Natural killer cell (primary cell): ENCODE measurements around the gene MOV10L1. TPM values are rescaled to one million over a fixed set of nuclear protein-coding genes. Genes with fewer than 3 reads are reported as not detected.

Experiments used
- ATAC-seq, 3 donors: fragments of 150-1000 bp in 2 of 3; fragments of 200-7000 bp in 1 of 3; cut with Tn5 transposase; 1 replicate in 1 of 3; 2 replicates in 2 of 3; pipeline ENCODE4 v1.10.0; 2021; ENCODE audit warnings: mild to moderate bottlenecking in 2 of 3, moderate library complexity in 2 of 3
- DNase-seq, 2 donors: peaks; one replicate each; pipeline versions ENCODE4 v3.0.0 to v3.0.0-alpha.2; 2013 to 2021; ENCODE audit warnings: mixed read lengths in 1 of 2
- H3K27ac ChIP-seq: one replicate; pipeline ENCODE4 v1.5.1; 2013; ENCODE audit warnings: mild to moderate bottlenecking, low read length
- H3K27me3 ChIP-seq: one replicate; pipeline ENCODE4 v1.6.1; 2013; ENCODE audit warnings: low read length; ENCODE audit not compliant: control insufficient read depth, insufficient read depth
- H3K36me3 ChIP-seq: one replicate; pipeline ENCODE4 v1.6.1; 2013; ENCODE audit warnings: low read length; ENCODE audit not compliant: control insufficient read depth, insufficient read depth
- H3K4me1 ChIP-seq: one replicate; pipeline ENCODE4 v1.6.1; 2013; ENCODE audit warnings: low read length; ENCODE audit not compliant: control insufficient read depth, insufficient read depth
- H3K4me3 ChIP-seq: one replicate; pipeline ENCODE4 v1.5.1; 2013; ENCODE audit warnings: low read length
- H3K9me3 ChIP-seq: one replicate; pipeline ENCODE4 v1.6.1; 2013; ENCODE audit warnings: low read length; ENCODE audit not compliant: control insufficient read depth, insufficient read depth
- H3K27ac Mint-ChIP-seq, 2 donors: one replicate each; pipeline ENCODE4 v1.8.0; 2022; ENCODE audit warnings: mild to moderate bottlenecking in 2 of 2, mixed read lengths in 2 of 2, moderate library complexity in 1 of 2
- H3K27me3 Mint-ChIP-seq, 2 donors: one replicate each; pipeline ENCODE4 v1.8.0; 2022; ENCODE audit warnings: low read depth in 2 of 2, mixed read lengths in 2 of 2
- H3K36me3 Mint-ChIP-seq: one replicate; pipeline ENCODE4 v1.8.0; 2022; ENCODE audit warnings: mixed read lengths
- H3K4me1 Mint-ChIP-seq, 2 donors: one replicate each; pipeline ENCODE4 v1.8.0; 2022; ENCODE audit warnings: mixed read lengths in 2 of 2
- H3K4me3 Mint-ChIP-seq: one replicate; pipeline ENCODE4 v1.8.0; 2022; ENCODE audit warnings: mild to moderate bottlenecking, moderate library complexity, mixed read lengths
- H3K9me3 Mint-ChIP-seq, 2 donors: one replicate each; pipeline ENCODE4 v1.8.0; 2022; ENCODE audit warnings: mixed read lengths in 2 of 2
- WGBS: methylation state at CpG from one replicate; pipeline ENCODE4 v1.1.7; 2013; ENCODE audit warnings: missing lambda C conversion rate; ENCODE audit not compliant: insufficient coverage; 5-methylcytosine and 5-hydroxymethylcytosine counted together
- intact Hi-C: fragments of 100-400 bp; cut with micrococcal nuclease; formaldehyde crosslinking; loops from one replicate; pipeline ENCODE4 v1.14.2; 2022
- total RNA-seq, 4 donors: library from RNA; stranded (reverse); fragments of 120-200 nt in 1 of 4; gene quantifications; one replicate each; pipeline versions ENCODE4 v1.2.3 to v1.2.4, GENCODE V29; 2013 to 2022
- TF ChIP-seq, protein P1 (sequence below): fragments of 200-600 bp; IDR thresholded peaks from one replicate; pipeline ENCODE4 v1.8.0; 2022; ENCODE audit warnings: antibody characterized with exemption

MOV10L1 gene
- total RNA-seq, 3 donors from 2014 or later (not counting 1 experiment from before 2014, with no cell fraction given): 1.0 to 1.7 TPM; not detected in 1

DNA sequence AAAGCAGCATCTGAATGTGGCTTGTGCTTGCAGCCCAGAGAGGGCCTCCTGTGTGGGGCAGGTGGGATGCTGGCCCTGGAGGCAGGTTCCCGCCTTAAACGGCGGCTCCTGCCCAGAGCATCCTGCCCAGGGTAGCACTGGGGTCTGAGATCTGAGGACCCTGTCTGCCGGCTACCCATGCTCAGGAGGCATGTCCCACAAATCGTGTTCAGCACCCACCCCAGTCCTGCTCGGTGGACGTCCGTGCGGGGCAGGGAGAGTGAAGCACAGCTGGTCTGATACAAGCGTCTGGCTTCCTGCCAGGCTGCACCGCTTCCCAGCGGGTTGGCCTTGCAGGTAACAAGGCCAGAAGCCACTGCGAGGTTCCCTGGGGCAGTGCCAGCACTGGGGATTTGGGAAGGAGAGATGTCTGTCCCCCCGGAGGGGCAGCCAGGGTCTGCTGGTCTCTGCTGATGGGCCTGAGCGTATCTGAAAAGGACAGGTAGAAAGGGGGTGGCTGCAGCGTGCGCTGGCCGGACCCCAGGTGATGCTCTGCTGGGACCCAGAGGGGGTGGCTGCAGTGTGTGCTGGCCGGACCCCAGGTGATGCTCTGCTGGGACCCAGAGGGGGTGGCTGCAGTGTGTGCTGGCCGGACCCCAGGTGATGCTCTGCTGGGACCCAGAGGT lies 99.5 kb downstream of the MOV10L1 start:
- H3K27ac Mint-ChIP-seq: peak overlapping the region; percentile 94 to 99
- 71% methylated on average over 20 of the region's 20 CpGs for WGBS
- H3K27me3 Mint-ChIP-seq: no peaks in the 10 kb centered on the region
- H3K4me3 ChIP-seq: no peak overlapping the region
- peaks cover 40 to 58% of the 10 kb centered on the region in 2 donors for H3K4me1 Mint-ChIP-seq
- H3K36me3 ChIP-seq: peaks cover 10% of the 10 kb centered on the region
- H3K4me1 ChIP-seq: peaks cover 89% of the 10 kb centered on the region
- ATAC-seq: no peak
- H3K9me3 ChIP-seq: no peaks in the 10 kb centered on the region
- peak overlapping the region; percentile 98 for H3K27ac ChIP-seq
- no peaks in the 10 kb centered on the region for H3K9me3 Mint-ChIP-seq
- peak overlapping the region; percentile 96 for H3K4me3 Mint-ChIP-seq
- DNase-seq: no peak
- TF ChIP-seq, protein P1, sequence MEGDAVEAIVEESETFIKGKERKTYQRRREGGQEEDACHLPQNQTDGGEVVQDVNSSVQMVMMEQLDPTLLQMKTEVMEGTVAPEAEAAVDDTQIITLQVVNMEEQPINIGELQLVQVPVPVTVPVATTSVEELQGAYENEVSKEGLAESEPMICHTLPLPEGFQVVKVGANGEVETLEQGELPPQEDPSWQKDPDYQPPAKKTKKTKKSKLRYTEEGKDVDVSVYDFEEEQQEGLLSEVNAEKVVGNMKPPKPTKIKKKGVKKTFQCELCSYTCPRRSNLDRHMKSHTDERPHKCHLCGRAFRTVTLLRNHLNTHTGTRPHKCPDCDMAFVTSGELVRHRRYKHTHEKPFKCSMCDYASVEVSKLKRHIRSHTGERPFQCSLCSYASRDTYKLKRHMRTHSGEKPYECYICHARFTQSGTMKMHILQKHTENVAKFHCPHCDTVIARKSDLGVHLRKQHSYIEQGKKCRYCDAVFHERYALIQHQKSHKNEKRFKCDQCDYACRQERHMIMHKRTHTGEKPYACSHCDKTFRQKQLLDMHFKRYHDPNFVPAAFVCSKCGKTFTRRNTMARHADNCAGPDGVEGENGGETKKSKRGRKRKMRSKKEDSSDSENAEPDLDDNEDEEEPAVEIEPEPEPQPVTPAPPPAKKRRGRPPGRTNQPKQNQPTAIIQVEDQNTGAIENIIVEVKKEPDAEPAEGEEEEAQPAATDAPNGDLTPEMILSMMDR: no peak
- no peaks in the 10 kb centered on the region for H3K27me3 ChIP-seq
- no peaks in the 10 kb centered on the region for H3K36me3 Mint-ChIP-seq
- intact Hi-C loops: no loop called here

DNA sequence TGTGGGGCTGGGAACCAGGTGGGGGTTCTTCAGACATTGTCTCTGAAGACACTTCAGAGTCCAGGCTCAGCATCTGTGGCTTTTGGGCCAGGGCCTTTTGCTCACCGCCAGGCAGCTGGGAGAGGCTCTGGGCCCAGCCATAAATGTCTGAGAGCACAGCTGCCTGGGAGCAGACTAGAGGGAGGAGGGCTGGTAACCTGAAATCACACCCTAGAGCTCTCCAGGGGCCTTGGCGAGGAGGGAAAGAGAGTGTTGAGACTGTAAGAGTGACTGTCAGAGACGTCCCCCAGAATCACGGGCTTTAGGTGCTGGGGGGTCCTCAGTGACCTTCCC lies 100.0 kb downstream of the MOV10L1 start:
- ATAC-seq: no peak
- Histone ChIP-seq H3K36me3 (peaks cover 15% of the 10 kb centered on the region), H3K4me3 (peak overlapping the region; percentile 72), H3K9me3 (no peaks in the 10 kb centered on the region), H3K27me3 (no peaks in the 10 kb centered on the region), H3K27ac (peak overlapping the region; percentile 98), H3K4me1 (peaks cover 85% of the 10 kb centered on the region)
- no peaks in the 10 kb centered on the region for H3K27me3 Mint-ChIP-seq
- peak overlapping the region; percentile 94 to 99 for H3K27ac Mint-ChIP-seq
- WGBS: 4% methylated on average over 4 of the region's 4 CpGs
- no peaks in the 10 kb centered on the region for H3K36me3 Mint-ChIP-seq
- H3K4me3 Mint-ChIP-seq: peak overlapping the region; percentile 96
- H3K9me3 Mint-ChIP-seq: no peaks in the 10 kb centered on the region
- H3K4me1 Mint-ChIP-seq: peaks cover 40 to 54% of the 10 kb centered on the region in 2 donors
- intact Hi-C loops: loop anchor here (1.0 to 5.0 kb wide), 2 partner anchors 10 to 43 kb away; no protein-coding TSS in a partner anchor
- no peak for DNase-seq
- TF ChIP-seq, protein P1: no peak

DNA sequence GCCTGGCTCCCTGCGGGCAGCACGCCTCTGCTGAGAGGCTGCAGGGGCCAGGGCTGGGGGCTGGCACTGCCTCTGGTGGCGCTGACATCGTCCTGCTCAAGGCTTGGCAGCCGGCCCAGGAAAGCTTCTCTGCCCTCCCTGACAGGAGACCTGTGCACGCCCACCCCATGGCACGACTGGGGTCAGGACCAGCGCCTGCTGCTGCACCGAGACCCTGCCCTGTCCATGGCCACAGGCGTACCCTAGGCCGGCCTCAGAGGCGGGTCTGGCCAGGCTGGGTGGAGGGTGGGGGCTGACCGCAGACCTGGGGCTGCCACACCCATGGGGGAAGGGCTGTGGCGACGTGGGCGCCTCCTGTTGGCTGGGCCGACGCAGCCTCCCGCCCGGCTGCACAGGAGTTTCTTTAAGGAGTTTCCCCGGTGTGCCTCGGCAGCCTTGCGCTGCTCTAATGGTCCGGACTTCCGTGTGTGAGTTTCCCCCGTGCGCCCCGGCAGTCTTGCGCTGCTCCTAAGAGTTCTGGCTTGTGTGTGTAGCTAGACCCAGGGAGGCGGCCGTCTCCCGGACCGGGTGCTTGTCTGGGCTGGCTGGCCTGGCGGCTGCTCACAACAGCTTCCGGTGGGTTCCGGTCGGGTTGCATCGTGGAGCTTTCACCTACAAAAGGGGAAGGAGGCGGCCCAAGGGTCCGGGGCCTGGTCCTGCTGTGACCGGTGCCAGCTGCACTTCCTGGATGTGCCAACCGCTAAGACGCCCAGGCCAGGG lies 100.6 kb downstream of the MOV10L1 start:
- H3K4me3 Mint-ChIP-seq: peak overlapping the region; percentile 96
- Histone ChIP-seq H3K27ac (peak overlapping the region; percentile 98), H3K9me3 (no peaks in the 10 kb centered on the region), H3K27me3 (no peaks in the 10 kb centered on the region), H3K4me1 (peaks cover 84% of the 10 kb centered on the region), H3K36me3 (peaks cover 19% of the 10 kb centered on the region), H3K4me3 (peak overlapping the region; percentile 72)
- ATAC-seq (peak; percentile 47 to 61 (median 57)), DNase-seq (peak; percentile 78 to 94)
- intact Hi-C loops: loop anchor here (1.0 to 5.0 kb wide), 2 partner anchors 10 to 43 kb away; no protein-coding TSS in a partner anchor
- H3K27ac Mint-ChIP-seq: peak overlapping the region; percentile 94 to 99
- H3K9me3 Mint-ChIP-seq: no peaks in the 10 kb centered on the region
- peaks cover 40 to 54% of the 10 kb centered on the region in 2 donors for H3K4me1 Mint-ChIP-seq
- no peaks in the 10 kb centered on the region for H3K27me3 Mint-ChIP-seq
- H3K36me3 Mint-ChIP-seq: no peaks in the 10 kb centered on the region
- TF ChIP-seq, protein P1: no peak
- under 1% methylated on average over 43 of the region's 43 CpGs for WGBS
